HG02943 (cell line): ENCODE data around the gene ZNF622.
"Not testable (repeated sequence)": the region's sequence is repeated elsewhere in the genome, so short reads cannot be mapped to it uniquely, and the experiment has no call there.

Experiments
- ATAC-seq: cut with Tn5 transposase; IDR thresholded peaks from one replicate; pipeline ENCODE4 v1.9.1; 2021; ENCODE audit warnings: mild to moderate bottlenecking, low read depth, moderate library complexity; ENCODE audit not compliant: unreplicated experiment

Gene ZNF622

GRCh38 chr5:16436065-16436682 lies 29.4 kb downstream of the ZNF622 start:
- ATAC-seq: not testable (repeated sequence)

- ATAC-seq: no peak
Observed at GRCh38 chr5:16431490-16431889, 34.1 kb downstream of the ZNF622 start.

- no peak for ATAC-seq
Observed at GRCh38 chr5:16430349-16431089, 35.1 kb downstream of the ZNF622 start.

- ATAC-seq: no peak
Observed at GRCh38 chr5:16428359-16428758, 37.2 kb downstream of the ZNF622 start.

- no peak for ATAC-seq
Observed at GRCh38 chr5:16427587-16427986, 38.0 kb downstream of the ZNF622 start.

GRCh38 chr5:16418471-16418922 lies 47.1 kb downstream of the ZNF622 start:
- ATAC-seq: no peak

GRCh38 chr5:16417398-16418074 lies 48.1 kb downstream of the ZNF622 start:
- no peak for ATAC-seq

GRCh38 chr5:16414861-16415260 lies 50.7 kb downstream of the ZNF622 start:
- ATAC-seq: no peak

- no peak for ATAC-seq
Observed at GRCh38 chr5:16413166-16413860, 52.3 kb downstream of the ZNF622 start.

- ATAC-seq: no peak
Observed at GRCh38 chr5:16412556-16412955, 53.0 kb downstream of the ZNF622 start.

- ATAC-seq: no peak
Observed at GRCh38 chr5:16411741-16412455, 53.7 kb downstream of the ZNF622 start.

- ATAC-seq: no peak
Observed at GRCh38 chr5:16411235-16411634, 54.4 kb downstream of the ZNF622 start.

GRCh38 chr5:16410338-16410737 lies 55.3 kb downstream of the ZNF622 start:
- ATAC-seq: no peak

GRCh38 chr5:16406630-16407029 lies 59.0 kb downstream of the ZNF622 start:
- ATAC-seq: no peak

- no peak for ATAC-seq
Observed at GRCh38 chr5:16406023-16406422, 59.6 kb downstream of the ZNF622 start.
